ENCODE measurements around the gene OTX1. TPM values are rescaled to one million over a fixed set of nuclear protein-coding genes. Genes with fewer than 3 reads are reported as not detected.

Gene OTX1
- total RNA-seq, 1 experiment from 2014 or later = 0.90 TPM

DNA sequence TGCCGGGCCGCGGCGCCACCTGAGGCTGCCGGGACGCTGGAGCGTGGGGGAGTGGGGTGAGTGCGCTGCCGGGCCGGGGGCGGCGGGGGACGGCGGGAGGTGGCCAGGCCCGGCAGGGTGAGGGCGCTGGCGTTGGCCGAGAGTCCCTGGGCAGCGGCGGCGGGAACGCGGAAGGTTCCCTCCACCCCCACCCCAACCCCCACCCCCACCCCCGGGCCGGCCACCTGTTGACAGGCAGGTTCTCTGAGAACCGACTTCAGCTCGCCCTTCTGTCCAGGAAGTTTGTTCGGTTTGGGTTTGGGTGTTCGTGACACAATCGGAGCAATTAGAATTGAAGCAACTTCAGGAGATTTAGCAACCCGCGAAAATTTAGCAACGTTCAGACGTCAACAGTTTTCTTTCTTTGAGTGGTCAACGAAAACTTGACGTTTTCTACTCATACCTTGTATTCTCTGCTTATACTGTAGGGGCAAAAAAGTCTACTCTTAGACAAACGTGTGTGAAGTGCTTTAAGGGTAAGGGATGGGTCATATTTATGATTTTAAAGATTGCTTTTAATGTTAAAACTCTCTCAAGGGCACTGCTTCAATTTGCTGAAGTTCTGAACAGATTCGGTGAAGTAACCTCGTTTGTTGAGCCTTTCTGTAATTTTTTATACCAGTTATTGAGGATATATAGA, 9.3 kb downstream of the OTX1 start:
- Mint-ChIP-seq H3K36me3 (no peaks in the 10 kb centered on the region), H3K27me3 (ENCODE audit: low read depth) (peaks cover 99% of the 10 kb centered on the region), H3K4me1 (peaks cover 44% of the 10 kb centered on the region), H3K4me3 (peak overlapping the region; percentile 62), H3K9me3 (no peaks in the 10 kb centered on the region), H3K27ac (no peak overlapping the region)
- CTCF ChIA-PET = interaction anchor here (1.7 to 2.0 kb wide), 2 partner anchors 16 to 428 kb away, joined by 6 to 12 read pairs; no protein-coding TSS in a partner anchor
- POLR2A ChIA-PET = no interaction called here
- DNase-seq (ENCODE audit: low spot score) (no peak), ATAC-seq (no peak)
- no peak for TF ChIP-seq PRRX2 (CRISPR knock-in tag; IDR thresholded peaks at IDR 0.05)
- TF ChIP-seq, protein P1, sequence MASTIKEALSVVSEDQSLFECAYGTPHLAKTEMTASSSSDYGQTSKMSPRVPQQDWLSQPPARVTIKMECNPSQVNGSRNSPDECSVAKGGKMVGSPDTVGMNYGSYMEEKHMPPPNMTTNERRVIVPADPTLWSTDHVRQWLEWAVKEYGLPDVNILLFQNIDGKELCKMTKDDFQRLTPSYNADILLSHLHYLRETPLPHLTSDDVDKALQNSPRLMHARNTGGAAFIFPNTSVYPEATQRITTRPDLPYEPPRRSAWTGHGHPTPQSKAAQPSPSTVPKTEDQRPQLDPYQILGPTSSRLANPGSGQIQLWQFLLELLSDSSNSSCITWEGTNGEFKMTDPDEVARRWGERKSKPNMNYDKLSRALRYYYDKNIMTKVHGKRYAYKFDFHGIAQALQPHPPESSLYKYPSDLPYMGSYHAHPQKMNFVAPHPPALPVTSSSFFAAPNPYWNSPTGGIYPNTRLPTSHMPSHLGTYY (CRISPR knock-in tag; IDR thresholded peaks at IDR 0.05) = no peak

GRCh38 chr2:63060472-63060991, 9.9 kb downstream of the OTX1 start:
- Mint-ChIP-seq H3K4me3 (peak overlapping the region; percentile 62), H3K27ac (no peak overlapping the region), H3K27me3 (ENCODE audit: low read depth) (peaks cover 97% of the 10 kb centered on the region), H3K4me1 (peaks cover 38% of the 10 kb centered on the region), H3K36me3 (no peaks in the 10 kb centered on the region), H3K9me3 (no peaks in the 10 kb centered on the region)
- TF ChIP-seq, protein P2, sequence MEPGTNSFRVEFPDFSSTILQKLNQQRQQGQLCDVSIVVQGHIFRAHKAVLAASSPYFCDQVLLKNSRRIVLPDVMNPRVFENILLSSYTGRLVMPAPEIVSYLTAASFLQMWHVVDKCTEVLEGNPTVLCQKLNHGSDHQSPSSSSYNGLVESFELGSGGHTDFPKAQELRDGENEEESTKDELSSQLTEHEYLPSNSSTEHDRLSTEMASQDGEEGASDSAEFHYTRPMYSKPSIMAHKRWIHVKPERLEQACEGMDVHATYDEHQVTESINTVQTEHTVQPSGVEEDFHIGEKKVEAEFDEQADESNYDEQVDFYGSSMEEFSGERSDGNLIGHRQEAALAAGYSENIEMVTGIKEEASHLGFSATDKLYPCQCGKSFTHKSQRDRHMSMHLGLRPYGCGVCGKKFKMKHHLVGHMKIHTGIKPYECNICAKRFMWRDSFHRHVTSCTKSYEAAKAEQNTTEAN (CRISPR knock-in tag; IDR thresholded peaks at IDR 0.05) = no peak
- TF ChIP-seq GABPB1 (CRISPR knock-in tag; IDR thresholded peaks at IDR 0.05) = no peak
- TF ChIP-seq E2F5 (CRISPR knock-in tag; IDR thresholded peaks at IDR 0.05) = no peak
- TF ChIP-seq, protein P3, sequence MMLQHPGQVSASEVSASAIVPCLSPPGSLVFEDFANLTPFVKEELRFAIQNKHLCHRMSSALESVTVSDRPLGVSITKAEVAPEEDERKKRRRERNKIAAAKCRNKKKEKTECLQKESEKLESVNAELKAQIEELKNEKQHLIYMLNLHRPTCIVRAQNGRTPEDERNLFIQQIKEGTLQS (CRISPR knock-in tag; conservative IDR thresholded peaks at IDR 0.05) = no peak
- no peak for TF ChIP-seq MYBL2 (CRISPR knock-in tag; IDR thresholded peaks at IDR 0.05)
- no peak for TF ChIP-seq MLX (CRISPR knock-in tag; IDR thresholded peaks at IDR 0.05)
- no peak for TF ChIP-seq FOXP1 (CRISPR knock-in tag; IDR thresholded peaks at IDR 0.05; ENCODE audit: borderline replicate concordance)
- TF ChIP-seq ZNF423 (CRISPR knock-in tag; IDR thresholded peaks at IDR 0.05) = no peak
- TF ChIP-seq KAT7 (CRISPR knock-in tag; IDR thresholded peaks at IDR 0.05; ENCODE audit: borderline replicate concordance) = no peak
- no peak for TF ChIP-seq TP53 (CRISPR knock-in tag; IDR thresholded peaks at IDR 0.05)
- TF ChIP-seq EMX1 (CRISPR knock-in tag; IDR thresholded peaks at IDR 0.05) = no peak
- TF ChIP-seq, protein P4, sequence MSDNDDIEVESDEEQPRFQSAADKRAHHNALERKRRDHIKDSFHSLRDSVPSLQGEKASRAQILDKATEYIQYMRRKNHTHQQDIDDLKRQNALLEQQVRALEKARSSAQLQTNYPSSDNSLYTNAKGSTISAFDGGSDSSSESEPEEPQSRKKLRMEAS (CRISPR knock-in tag; IDR thresholded peaks at IDR 0.05) = no peak
- no peak for TF ChIP-seq NR2C2 (CRISPR knock-in tag; IDR thresholded peaks at IDR 0.05)
- TF ChIP-seq SMAD3 (CRISPR knock-in tag; IDR thresholded peaks at IDR 0.05; ENCODE audit: borderline replicate concordance) = no peak
- no peak for TF ChIP-seq SP1 (CRISPR knock-in tag; conservative IDR thresholded peaks at IDR 0.05)
- no peak for TF ChIP-seq HMGA2 (CRISPR knock-in tag; IDR thresholded peaks at IDR 0.05)
- no peak for TF ChIP-seq CREM (CRISPR knock-in tag; IDR thresholded peaks at IDR 0.05)
- TF ChIP-seq, protein P5, sequence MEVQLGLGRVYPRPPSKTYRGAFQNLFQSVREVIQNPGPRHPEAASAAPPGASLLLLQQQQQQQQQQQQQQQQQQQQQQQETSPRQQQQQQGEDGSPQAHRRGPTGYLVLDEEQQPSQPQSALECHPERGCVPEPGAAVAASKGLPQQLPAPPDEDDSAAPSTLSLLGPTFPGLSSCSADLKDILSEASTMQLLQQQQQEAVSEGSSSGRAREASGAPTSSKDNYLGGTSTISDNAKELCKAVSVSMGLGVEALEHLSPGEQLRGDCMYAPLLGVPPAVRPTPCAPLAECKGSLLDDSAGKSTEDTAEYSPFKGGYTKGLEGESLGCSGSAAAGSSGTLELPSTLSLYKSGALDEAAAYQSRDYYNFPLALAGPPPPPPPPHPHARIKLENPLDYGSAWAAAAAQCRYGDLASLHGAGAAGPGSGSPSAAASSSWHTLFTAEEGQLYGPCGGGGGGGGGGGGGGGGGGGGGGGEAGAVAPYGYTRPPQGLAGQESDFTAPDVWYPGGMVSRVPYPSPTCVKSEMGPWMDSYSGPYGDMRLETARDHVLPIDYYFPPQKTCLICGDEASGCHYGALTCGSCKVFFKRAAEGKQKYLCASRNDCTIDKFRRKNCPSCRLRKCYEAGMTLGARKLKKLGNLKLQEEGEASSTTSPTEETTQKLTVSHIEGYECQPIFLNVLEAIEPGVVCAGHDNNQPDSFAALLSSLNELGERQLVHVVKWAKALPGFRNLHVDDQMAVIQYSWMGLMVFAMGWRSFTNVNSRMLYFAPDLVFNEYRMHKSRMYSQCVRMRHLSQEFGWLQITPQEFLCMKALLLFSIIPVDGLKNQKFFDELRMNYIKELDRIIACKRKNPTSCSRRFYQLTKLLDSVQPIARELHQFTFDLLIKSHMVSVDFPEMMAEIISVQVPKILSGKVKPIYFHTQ (CRISPR knock-in tag; IDR thresholded peaks at IDR 0.05) = no peak
- TF ChIP-seq ZMAT4 (CRISPR knock-in tag; IDR thresholded peaks at IDR 0.05) = no peak
- TF ChIP-seq, protein P6, sequence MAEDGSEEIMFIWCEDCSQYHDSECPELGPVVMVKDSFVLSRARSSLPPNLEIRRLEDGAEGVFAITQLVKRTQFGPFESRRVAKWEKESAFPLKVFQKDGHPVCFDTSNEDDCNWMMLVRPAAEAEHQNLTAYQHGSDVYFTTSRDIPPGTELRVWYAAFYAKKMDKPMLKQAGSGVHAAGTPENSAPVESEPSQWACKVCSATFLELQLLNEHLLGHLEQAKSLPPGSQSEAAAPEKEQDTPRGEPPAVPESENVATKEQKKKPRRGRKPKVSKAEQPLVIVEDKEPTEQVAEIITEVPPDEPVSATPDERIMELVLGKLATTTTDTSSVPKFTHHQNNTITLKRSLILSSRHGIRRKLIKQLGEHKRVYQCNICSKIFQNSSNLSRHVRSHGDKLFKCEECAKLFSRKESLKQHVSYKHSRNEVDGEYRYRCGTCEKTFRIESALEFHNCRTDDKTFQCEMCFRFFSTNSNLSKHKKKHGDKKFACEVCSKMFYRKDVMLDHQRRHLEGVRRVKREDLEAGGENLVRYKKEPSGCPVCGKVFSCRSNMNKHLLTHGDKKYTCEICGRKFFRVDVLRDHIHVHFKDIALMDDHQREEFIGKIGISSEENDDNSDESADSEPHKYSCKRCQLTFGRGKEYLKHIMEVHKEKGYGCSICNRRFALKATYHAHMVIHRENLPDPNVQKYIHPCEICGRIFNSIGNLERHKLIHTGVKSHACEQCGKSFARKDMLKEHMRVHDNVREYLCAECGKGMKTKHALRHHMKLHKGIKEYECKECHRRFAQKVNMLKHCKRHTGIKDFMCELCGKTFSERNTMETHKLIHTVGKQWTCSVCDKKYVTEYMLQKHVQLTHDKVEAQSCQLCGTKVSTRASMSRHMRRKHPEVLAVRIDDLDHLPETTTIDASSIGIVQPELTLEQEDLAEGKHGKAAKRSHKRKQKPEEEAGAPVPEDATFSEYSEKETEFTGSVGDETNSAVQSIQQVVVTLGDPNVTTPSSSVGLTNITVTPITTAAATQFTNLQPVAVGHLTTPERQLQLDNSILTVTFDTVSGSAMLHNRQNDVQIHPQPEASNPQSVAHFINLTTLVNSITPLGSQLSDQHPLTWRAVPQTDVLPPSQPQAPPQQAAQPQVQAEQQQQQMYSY (CRISPR knock-in tag; IDR thresholded peaks at IDR 0.05) = no peak
- CTCF ChIA-PET = no interaction called here
- POLR2A ChIA-PET = no interaction called here
- ATAC-seq (no peak), DNase-seq (ENCODE audit: low spot score) (no peak)

Data from WTC11 (cell line).